Karpas-422 (cell line): ENCODE results near the gene HLA-DRB1. TPM values are rescaled to one million over a fixed set of nuclear protein-coding genes. Genes with fewer than 3 reads are reported as not detected.
"Not testable (repeated sequence)": the region's sequence is repeated elsewhere in the genome, so short reads cannot be mapped to it uniquely, and the experiment has no call there.

Experiments used
- DNase-seq: peaks from one replicate; pipeline ENCODE4 v3.0.0-alpha.2; 2015
- H2AFZ ChIP-seq: fragments of 200-600 bp; sonication (generic); 2 replicates; pipeline ENCODE4 v1.6.1; 2014; ENCODE audit warnings: antibody characterized with exemption, low read length, mixed read lengths
- H3K27ac ChIP-seq: fragments of 200-600 bp; sonication (generic); 2 replicates; pipeline ENCODE4 v1.5.1; 2014; ENCODE audit warnings: mild to moderate bottlenecking, low read length, moderate library complexity
- H3K27me3 ChIP-seq: fragments of 200-600 bp; sonication (generic); 2 replicates; pipeline ENCODE4 v1.6.1; 2014; ENCODE audit warnings: low read length, mixed read lengths
- H3K36me3 ChIP-seq: fragments of 200-600 bp; sonication (generic); 2 replicates; pipeline ENCODE4 v1.6.1; 2014; ENCODE audit warnings: low read length, mixed read lengths; ENCODE audit not compliant: insufficient read depth
- H3K4me1 ChIP-seq: fragments of 200-600 bp; sonication (generic); 2 replicates; pipeline ENCODE4 v1.6.1; 2014; ENCODE audit warnings: mild to moderate bottlenecking, low read length, mixed read lengths
- H3K4me2 ChIP-seq: fragments of 200-600 bp; sonication (generic); 2 replicates; pipeline ENCODE4 v1.6.1; 2014; ENCODE audit warnings: low read length, low read depth, mild to moderate bottlenecking; ENCODE audit not compliant: poor library complexity, severe bottlenecking
- H3K4me3 ChIP-seq: fragments of 200-600 bp; sonication (generic); 2 replicates; pipeline ENCODE4 v1.5.1; 2014; ENCODE audit warnings: mild to moderate bottlenecking, antibody characterized with exemption, low read length, mixed read lengths
- H3K79me2 ChIP-seq: fragments of 200-600 bp; sonication (generic); 2 replicates; pipeline ENCODE4 v1.6.1; 2014; ENCODE audit warnings: mild to moderate bottlenecking, low read length, mixed read lengths
- H3K9ac ChIP-seq: fragments of 200-600 bp; sonication (generic); 2 replicates; pipeline ENCODE4 v1.6.0; 2014; ENCODE audit warnings: low read length
- H3K9me2 ChIP-seq: fragments of 200-600 bp; sonication (generic), shearing (Covaris generic); replicated peaks from 2 replicates; pipeline ENCODE4 v1.6.0; 2014; ENCODE audit warnings: mild to moderate bottlenecking, low read length, moderate library complexity; ENCODE audit not compliant: insufficient read depth
- H3K9me3 ChIP-seq: fragments of 300-700, 200-600 bp; sonication (generic); 2 replicates; pipeline ENCODE4 v1.6.1; 2014; ENCODE audit warnings: low read length, mixed read lengths
- H4K20me1 ChIP-seq: fragments of 200-600 bp; sonication (generic); 2 replicates; pipeline ENCODE4 v1.6.1; 2014; ENCODE audit warnings: mild to moderate bottlenecking, antibody characterized with exemption, low read length, low read depth; ENCODE audit not compliant: insufficient read depth
- total RNA-seq: library from RNA; depleted of rRNA; stranded (reverse); fragments of >200 nt; shearing (Covaris generic); gene quantifications from 2 replicates; pipeline ENCODE4 v1.2.3, GENCODE V29; 2014; ENCODE audit warnings: low replicate concordance

Gene HLA-DRB1
- total RNA-seq, 1 experiment from 2014 or later: 281 TPM

DNA sequence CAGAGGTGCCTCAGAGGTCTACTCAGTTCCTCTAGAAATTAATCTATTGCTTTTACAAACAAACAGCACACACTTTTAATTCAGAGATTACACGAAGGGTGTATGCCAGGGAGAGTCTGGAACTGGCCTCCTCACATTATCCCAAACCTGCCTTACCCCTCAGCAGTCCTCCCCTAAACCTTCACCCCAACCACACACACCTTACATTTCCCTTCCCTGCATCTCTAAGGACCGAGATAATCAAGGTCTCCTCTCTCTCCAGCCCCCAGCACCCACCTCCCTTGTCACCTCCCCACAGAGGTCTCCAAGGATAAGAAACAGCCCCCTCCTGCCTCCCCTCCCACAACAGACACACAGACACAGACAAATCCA, 6.1 kb downstream of the HLA-DRB1 start:
- H3K36me3 ChIP-seq: peaks cover 26% of the 10 kb centered on the region
- H3K4me3 ChIP-seq: peak overlapping the region; percentile 60; the same call in 1 of the 2 replicates
- no peaks in the 10 kb centered on the region; the same call in 1 of the 2 replicates for H4K20me1 ChIP-seq
- 0 out of 2 replicates have a peak overlapping the region, but pooled peaks have one; percentile 62 for H3K27ac ChIP-seq
- H3K79me2 ChIP-seq: peaks cover 57% of the 10 kb centered on the region
- peaks cover 49% of the 10 kb centered on the region for H3K4me1 ChIP-seq
- H3K27me3 ChIP-seq: no peaks in the 10 kb centered on the region
- no peaks in the 10 kb centered on the region for H3K9me2 ChIP-seq
- no peak for DNase-seq
- no peaks in the 10 kb centered on the region for H3K9me3 ChIP-seq
- peak overlapping the region; percentile 41 for H3K9ac ChIP-seq
- peak overlapping the region; percentile 68 for H3K4me2 ChIP-seq
- no peak overlapping the region for H2AFZ ChIP-seq

DNA sequence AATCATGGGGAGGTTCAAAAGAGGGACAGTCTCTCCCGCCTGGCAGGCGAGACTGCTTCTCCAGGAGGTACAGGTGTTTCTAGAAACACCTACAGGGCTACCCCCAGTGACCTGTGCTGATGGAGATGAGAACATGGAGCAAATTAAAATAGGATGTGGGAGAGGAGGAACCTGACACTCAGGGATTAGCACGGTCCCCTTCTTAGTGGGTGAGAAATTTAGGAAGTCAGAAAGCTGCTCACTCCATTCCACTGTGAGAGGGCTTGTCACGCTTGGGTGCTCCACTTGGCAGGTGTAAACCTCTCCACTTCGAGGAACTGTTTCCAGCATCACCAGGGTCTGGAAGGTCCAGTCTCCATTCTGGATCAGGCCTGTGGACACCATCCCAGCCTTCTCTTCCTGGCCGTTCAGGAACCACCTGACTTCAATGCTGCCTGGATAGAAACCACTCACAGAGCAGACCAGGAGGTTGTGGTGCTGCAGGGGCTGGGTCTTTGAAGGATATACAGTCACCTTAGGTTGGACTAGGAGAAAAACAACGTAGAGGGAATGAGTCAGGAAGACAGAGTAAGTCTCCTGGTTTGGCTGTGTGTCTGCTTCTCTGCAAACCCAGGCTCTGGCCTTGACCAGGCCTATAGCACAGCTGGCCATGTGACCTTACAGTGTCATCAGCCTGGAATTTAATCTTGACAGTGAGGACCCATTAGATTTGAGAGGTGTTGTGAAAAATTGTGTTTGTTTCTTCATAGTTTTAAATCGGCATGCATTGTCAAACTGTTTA, 8.1 kb downstream of the HLA-DRB1 start:
- H3K4me1 ChIP-seq: peaks cover 33% of the 10 kb centered on the region
- no peak overlapping the region for H2AFZ ChIP-seq
- no peak overlapping the region for H3K27ac ChIP-seq
- H3K27me3 ChIP-seq: no peaks in the 10 kb centered on the region
- no peaks in the 10 kb centered on the region for H3K9me2 ChIP-seq
- H3K4me2 ChIP-seq: no peak overlapping the region
- H3K79me2 ChIP-seq: peaks cover 40% of the 10 kb centered on the region
- H3K4me3 ChIP-seq: no peak overlapping the region
- no peaks in the 10 kb centered on the region for H3K9me3 ChIP-seq
- no peak overlapping the region for H3K9ac ChIP-seq
- no peak for DNase-seq
- H4K20me1 ChIP-seq: no peaks in the 10 kb centered on the region; the same call in 1 of the 2 replicates
- H3K36me3 ChIP-seq: peaks cover 26% of the 10 kb centered on the region

DNA sequence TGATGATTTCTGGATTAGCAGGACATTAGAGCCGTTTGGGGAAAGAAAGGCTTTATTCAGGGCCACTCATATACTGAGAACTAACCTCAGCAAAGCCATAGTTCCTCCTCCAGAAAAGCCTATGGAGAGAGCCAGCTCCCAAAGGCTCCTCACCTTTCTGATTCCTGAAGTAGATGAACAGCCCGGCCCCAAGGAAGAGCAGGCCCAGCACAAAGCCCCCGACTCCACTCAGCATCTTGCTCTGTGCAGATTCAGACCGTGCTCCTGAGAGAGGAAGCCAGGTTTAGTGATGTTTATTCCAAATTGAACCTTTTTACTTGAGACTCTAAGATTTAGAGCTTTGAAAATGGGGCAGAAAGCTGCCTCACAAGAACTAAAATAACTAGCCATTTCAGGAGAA, 9.1 kb downstream of the HLA-DRB1 start:
- Histone ChIP-seq H3K36me3 (peaks cover 26% of the 10 kb centered on the region), H3K79me2 (peaks cover 31% of the 10 kb centered on the region), H2AFZ (no peak overlapping the region), H4K20me1 (no peaks in the 10 kb centered on the region), H3K9me3 (no peaks in the 10 kb centered on the region), H3K27me3 (no peaks in the 10 kb centered on the region), H3K9me2 (no peaks in the 10 kb centered on the region), H3K4me1 (peaks cover 24% of the 10 kb centered on the region), H3K27ac (no peak overlapping the region), H3K4me3 (no peak overlapping the region), H3K9ac (no peak overlapping the region), H3K4me2 (no peak overlapping the region)
- DNase-seq: no peak

DNA sequence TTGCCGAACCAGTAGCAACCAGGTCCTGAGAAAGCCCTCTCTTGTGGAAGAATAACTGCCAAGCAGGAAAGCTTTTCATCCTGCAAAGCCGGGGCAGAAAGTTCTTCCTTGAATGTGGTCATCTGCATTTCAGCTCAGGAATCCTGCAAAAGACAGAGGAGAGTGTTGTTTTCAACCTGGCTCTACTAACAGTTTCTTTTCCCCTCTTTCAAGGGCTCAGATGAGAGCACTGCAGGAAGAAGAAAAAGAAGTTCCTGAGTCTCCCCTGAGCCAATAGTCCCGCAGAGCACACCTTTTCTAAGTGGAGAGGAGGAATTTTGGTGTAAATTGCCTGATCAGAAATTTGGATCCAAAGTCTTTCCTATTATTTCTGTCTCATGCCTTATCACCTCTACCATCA, 10.7 kb downstream of the HLA-DRB1 start:
- Histone ChIP-seq H3K79me2 (peaks cover 16% of the 10 kb centered on the region), H3K9me3 (no peaks in the 10 kb centered on the region), H3K36me3 (peaks cover 26% of the 10 kb centered on the region), H3K9ac (no peak overlapping the region), H3K9me2 (no peaks in the 10 kb centered on the region), H3K27ac (no peak overlapping the region), H4K20me1 (no peaks in the 10 kb centered on the region), H3K4me2 (no peak overlapping the region), H2AFZ (no peak overlapping the region), H3K4me1 (peaks cover 17% of the 10 kb centered on the region), H3K4me3 (no peak overlapping the region), H3K27me3 (no peaks in the 10 kb centered on the region)
- DNase-seq: no peak

DNA sequence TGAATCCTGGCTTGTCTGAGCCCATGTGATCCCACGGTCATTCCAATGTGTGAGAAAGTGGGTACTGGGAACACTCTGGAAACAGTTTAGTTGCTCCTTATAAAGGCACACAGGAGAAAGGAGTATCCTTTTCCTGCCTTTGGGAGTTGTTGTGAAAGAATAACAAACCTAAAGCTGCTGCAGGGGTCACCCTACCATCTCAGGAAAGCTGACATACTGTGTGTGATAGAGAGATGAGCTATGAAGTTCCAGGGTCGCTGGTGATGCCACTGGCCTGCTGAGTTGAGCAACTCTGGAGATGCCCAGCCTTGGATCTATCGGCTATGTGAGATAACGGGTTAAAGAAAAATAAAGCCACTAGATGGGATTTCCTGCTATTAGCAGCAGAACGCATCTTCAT, 12.2 kb downstream of the HLA-DRB1 start:
- not testable (repeated sequence) for DNase-seq

DNA sequence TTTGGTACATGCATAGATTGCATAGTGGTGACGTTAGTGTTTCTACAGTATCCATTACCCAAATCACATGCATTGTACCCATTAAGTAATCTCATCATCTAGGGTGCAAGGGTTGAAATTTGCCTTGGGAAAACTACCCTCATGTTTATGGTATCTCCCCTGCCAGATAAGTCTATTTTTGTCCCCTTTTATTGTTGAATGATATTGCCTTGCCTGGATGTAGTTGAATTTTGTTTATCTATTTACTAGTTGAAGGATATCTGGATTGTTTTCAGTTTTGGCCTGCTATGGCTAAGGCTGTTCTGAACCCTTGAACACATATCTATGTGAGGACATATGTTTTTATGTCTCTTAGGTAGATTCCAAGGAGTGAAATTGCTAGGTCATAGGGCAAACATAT, 13.4 kb downstream of the HLA-DRB1 start:
- Histone ChIP-seq H4K20me1 (no peaks in the 10 kb centered on the region), H3K9me3 (no peaks in the 10 kb centered on the region), H3K27me3 (no peaks in the 10 kb centered on the region), H3K27ac (no peak overlapping the region), H3K4me3 (no peak overlapping the region), H3K9me2 (no peaks in the 10 kb centered on the region), H3K9ac (no peak overlapping the region), H3K36me3 (peaks cover 11% of the 10 kb centered on the region), H2AFZ (no peak overlapping the region), H3K4me1 (peaks cover 4% of the 10 kb centered on the region; the same call in 1 of the 2 replicates), H3K79me2 (no peaks in the 10 kb centered on the region), H3K4me2 (no peak overlapping the region)
- peak; percentile 53 for DNase-seq

More for the DNA sequence above, 12.2 kb downstream of the HLA-DRB1 start:
- H3K9me2 ChIP-seq, H3K4me2 ChIP-seq, H3K79me2 ChIP-seq, H3K4me3 ChIP-seq, H3K27ac ChIP-seq, H3K9ac ChIP-seq, H4K20me1 ChIP-seq, H3K9me3 ChIP-seq, H2AFZ ChIP-seq, H3K27me3 ChIP-seq: not testable (repeated sequence)
- H3K4me1 ChIP-seq: peaks cover 10% of the 10 kb centered on the region
- H3K36me3 ChIP-seq: peaks cover 24% of the 10 kb centered on the region

DNA sequence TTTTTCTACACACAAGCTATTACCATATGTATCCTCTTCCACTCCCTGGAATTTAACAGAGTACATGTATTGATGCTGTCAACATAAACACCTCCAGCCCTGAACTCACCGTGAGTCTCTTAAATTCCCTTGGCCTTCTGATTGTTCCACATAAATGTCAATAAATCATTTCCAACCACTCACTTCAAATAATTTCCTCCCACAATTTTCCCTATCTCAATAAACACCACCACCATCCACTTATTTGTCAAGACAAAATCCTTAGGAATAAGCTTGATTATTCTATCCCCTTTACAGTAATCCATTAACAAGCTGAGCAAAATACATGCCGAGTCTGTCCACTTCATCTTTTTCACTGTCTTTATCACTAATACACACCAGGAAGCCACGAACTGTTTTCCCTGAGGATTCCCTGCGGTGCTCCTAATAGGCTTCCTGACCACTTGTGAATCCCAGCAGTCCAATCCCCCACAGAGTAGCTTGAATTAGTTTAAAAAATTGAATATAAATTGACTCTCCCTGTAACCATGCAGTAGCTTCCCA, 19.2 kb downstream of the HLA-DRB1 start:
- Histone ChIP-seq H3K36me3 (no peaks in the 10 kb centered on the region), H3K4me2 (no peak overlapping the region), H3K4me3 (no peak overlapping the region), H3K9me2 (no peaks in the 10 kb centered on the region), H3K9ac (no peak overlapping the region), H3K9me3 (no peaks in the 10 kb centered on the region), H2AFZ (no peak overlapping the region), H3K4me1 (peaks cover 39% of the 10 kb centered on the region), H4K20me1 (no peaks in the 10 kb centered on the region), H3K27ac (no peak overlapping the region), H3K79me2 (no peaks in the 10 kb centered on the region), H3K27me3 (no peaks in the 10 kb centered on the region)
- peak; percentile 25 for DNase-seq

DNA sequence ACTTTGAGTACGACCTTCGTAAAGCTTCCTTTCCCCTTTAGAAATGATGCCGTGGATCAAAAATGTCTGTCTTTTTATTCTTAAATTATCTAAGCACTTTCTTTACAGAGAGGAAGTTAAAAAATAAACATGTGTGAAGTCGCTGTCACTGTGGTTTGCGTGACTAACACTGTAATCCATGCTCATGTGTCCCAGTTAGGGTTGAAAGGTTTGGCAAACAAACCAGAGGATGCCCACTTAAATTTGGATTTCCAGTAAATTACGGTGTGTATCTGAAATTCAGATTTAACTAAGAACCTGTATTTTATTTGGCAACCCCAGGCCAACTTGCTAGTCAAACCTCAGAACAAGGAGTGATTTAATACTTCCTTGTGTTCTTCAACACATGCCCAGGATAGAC, 21.1 kb downstream of the HLA-DRB1 start:
- H3K36me3 ChIP-seq: no peaks in the 10 kb centered on the region
- no peak overlapping the region for H3K4me3 ChIP-seq
- DNase-seq: peak; percentile 56
- H3K9me3 ChIP-seq: no peaks in the 10 kb centered on the region
- H3K4me2 ChIP-seq: peak overlapping the region; percentile 11
- peaks cover 55% of the 10 kb centered on the region for H3K4me1 ChIP-seq
- peak overlapping the region; percentile 97 for H2AFZ ChIP-seq
- H3K27me3 ChIP-seq: no peaks in the 10 kb centered on the region
- H3K9ac ChIP-seq: peak overlapping the region; percentile 36; the same call in 1 of the 2 replicates
- H3K9me2 ChIP-seq: no peaks in the 10 kb centered on the region
- H3K27ac ChIP-seq: peak overlapping the region; percentile 74
- no peaks in the 10 kb centered on the region for H3K79me2 ChIP-seq
- H4K20me1 ChIP-seq: no peaks in the 10 kb centered on the region
